ENCODE measurements around the gene CYP2A6. TPM values are rescaled to one million over a fixed set of nuclear protein-coding genes. Genes with fewer than 3 reads are reported as not detected.

CYP2A6 gene
- polyA plus RNA-seq, 1 of the 3 experiments (the other 2 are of a cell fraction): not detected

DNA sequence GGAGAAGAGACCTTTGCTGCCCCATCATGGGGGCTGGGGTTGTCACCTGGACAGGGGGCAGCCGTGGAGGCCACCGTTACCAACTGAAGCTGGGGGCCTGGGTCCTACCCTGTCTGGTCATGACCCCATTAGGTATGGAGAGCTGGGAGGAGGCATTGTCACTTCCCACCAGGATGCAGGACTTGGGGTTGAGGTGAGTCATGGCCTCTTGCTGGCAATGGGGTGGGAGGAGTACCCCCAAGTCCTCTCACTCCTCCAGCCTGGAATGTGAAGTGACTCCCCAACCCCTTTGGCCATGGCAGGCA lies 42.3 kb downstream of the CYP2A6 start:
- no peak overlapping the region for H2AFZ ChIP-seq (ENCODE audit: low read depth)
- DNase-seq: no peak
- no peaks in the 10 kb centered on the region for H3K9me2 ChIP-seq
- H3K9me3 ChIP-seq: no peaks in the 10 kb centered on the region
- peaks cover 24 to 41% of the 10 kb centered on the region in 2 experiments for H3K36me3 ChIP-seq (replicated peaks in 1 of 2; ENCODE audit: control insufficient read depth in 1 of 2, insufficient read depth in 2 of 2, low read length in 1 of 2)
- no peak overlapping the region for H3K4me3 ChIP-seq (ENCODE audit: low read depth in 2 of 2, low read length in 1 of 2)
- no peak overlapping the region for H3K4me2 ChIP-seq
- no peak overlapping the region for H3K9ac ChIP-seq
- ChIA-PET CTCF (interaction anchor here (1.5 to 5.4 kb wide), 4 partner anchors 11 to 146 kb away, joined by 3 to 54 read pairs (median 31); partner anchors contain the start of genes ACTMAP and SNRPA), POLR2A (no interaction called here)
- H3K4me1 ChIP-seq (ENCODE audit: control insufficient read depth in 1 of 2, insufficient read depth in 2 of 2, low read depth in 1 of 2, low read length in 1 of 2): peaks cover 18 to 50% of the 10 kb centered on the region in 2 experiments; a peak in 3 of 4 replicates
- peaks cover 66% of the 10 kb centered on the region for H3K79me2 ChIP-seq (ENCODE audit: insufficient read depth)
- peaks cover 68% of the 10 kb centered on the region for H4K20me1 ChIP-seq (ENCODE audit: insufficient read depth)
- H3K27ac ChIP-seq (ENCODE audit: low read depth in 2 of 2, low read length in 1 of 2): no peak overlapping the region; a peak in 1 of 4 replicates
- TF ChIP-seq CHD2 (IDR thresholded peaks at IDR 0.05; ENCODE audit: low read length, partially characterized antibody) (no peak), GABPA (IDR thresholded peaks at IDR 0.05; ENCODE audit: low read depth) (no peak), YY1 (IDR thresholded peaks at IDR 0.05; ENCODE audit: low read depth) (no peak), SMC3 (IDR thresholded peaks at IDR 0.05; ENCODE audit: low read depth, low read length) (no peak), TEAD4 (IDR thresholded peaks at IDR 0.05; ENCODE audit: borderline replicate concordance, insufficient read depth) (no peak), SIN3A (IDR thresholded peaks at IDR 0.05; ENCODE audit: borderline replicate concordance, low read depth, low read length) (no peak), MEF2A (IDR thresholded peaks at IDR 0.05; ENCODE audit: borderline replicate concordance, low read depth) (no peak), RAD21 (IDR thresholded peaks at IDR 0.05; ENCODE audit: low read length) (no peak), JUND (IDR thresholded peaks at IDR 0.05) (no peak), FOSL2 (IDR thresholded peaks at IDR 0.05; ENCODE audit: borderline replicate concordance, low read depth) (no peak), FOXJ3 (CRISPR knock-in tag; IDR thresholded peaks at IDR 0.05) (no peak)
- TF ChIP-seq, protein P1, sequence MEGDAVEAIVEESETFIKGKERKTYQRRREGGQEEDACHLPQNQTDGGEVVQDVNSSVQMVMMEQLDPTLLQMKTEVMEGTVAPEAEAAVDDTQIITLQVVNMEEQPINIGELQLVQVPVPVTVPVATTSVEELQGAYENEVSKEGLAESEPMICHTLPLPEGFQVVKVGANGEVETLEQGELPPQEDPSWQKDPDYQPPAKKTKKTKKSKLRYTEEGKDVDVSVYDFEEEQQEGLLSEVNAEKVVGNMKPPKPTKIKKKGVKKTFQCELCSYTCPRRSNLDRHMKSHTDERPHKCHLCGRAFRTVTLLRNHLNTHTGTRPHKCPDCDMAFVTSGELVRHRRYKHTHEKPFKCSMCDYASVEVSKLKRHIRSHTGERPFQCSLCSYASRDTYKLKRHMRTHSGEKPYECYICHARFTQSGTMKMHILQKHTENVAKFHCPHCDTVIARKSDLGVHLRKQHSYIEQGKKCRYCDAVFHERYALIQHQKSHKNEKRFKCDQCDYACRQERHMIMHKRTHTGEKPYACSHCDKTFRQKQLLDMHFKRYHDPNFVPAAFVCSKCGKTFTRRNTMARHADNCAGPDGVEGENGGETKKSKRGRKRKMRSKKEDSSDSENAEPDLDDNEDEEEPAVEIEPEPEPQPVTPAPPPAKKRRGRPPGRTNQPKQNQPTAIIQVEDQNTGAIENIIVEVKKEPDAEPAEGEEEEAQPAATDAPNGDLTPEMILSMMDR (IDR thresholded peaks at IDR 0.05): no peak
- TF ChIP-seq, protein P2, sequence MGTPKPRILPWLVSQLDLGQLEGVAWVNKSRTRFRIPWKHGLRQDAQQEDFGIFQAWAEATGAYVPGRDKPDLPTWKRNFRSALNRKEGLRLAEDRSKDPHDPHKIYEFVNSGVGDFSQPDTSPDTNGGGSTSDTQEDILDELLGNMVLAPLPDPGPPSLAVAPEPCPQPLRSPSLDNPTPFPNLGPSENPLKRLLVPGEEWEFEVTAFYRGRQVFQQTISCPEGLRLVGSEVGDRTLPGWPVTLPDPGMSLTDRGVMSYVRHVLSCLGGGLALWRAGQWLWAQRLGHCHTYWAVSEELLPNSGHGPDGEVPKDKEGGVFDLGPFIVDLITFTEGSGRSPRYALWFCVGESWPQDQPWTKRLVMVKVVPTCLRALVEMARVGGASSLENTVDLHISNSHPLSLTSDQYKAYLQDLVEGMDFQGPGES (IDR thresholded peaks at IDR 0.05; ENCODE audit: low read depth, low read length): no peak
- TF ChIP-seq, protein P3, sequence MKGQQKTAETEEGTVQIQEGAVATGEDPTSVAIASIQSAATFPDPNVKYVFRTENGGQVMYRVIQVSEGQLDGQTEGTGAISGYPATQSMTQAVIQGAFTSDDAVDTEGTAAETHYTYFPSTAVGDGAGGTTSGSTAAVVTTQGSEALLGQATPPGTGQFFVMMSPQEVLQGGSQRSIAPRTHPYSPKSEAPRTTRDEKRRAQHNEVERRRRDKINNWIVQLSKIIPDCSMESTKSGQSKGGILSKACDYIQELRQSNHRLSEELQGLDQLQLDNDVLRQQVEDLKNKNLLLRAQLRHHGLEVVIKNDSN (IDR thresholded peaks at IDR 0.05; ENCODE audit: borderline replicate concordance, low read depth): no peak
- WGBS (ENCODE audit: low lambda C conversion rate): 89% methylated on average over 2 of the region's 2 CpGs
- H3K27me3 ChIP-seq (ENCODE audit: insufficient read depth): no peaks in the 10 kb centered on the region
- H3F3A ChIP-seq (replicated peaks; ENCODE audit: insufficient read depth): peaks cover 22% of the 10 kb centered on the region

Data from SK-N-SH (cell line).